ENCODE results near the gene DYSF.

DNA sequence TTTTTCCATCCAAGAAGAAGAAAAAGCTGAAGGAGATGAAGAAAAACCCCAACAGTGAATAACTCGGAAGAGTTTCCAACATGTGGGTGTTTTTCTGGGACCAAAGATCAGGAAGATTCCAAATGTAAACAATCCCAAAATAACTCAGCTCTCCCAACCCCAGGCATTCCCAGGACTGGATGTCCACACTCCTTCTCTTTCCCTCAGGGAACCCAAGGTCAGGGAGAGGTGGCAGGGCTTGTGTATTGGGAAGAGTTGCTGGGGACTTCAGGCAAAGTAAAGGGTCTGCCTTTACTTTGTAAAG lies 268.0 kb downstream of the DYSF start:
- no peak for TF ChIP-seq GATA3 (IDR thresholded peaks at IDR 0.05; ENCODE audit: low read depth, low read length)
- TF ChIP-seq GATA2 (IDR thresholded peaks at IDR 0.05; ENCODE audit: low read depth, low read length): no peak

Data from SH-SY5Y (cell line).